ENCODE results near the gene NBAS. TPM values are rescaled to one million over a fixed set of nuclear protein-coding genes. Genes with fewer than 3 reads are reported as not detected.
A peak's percentile ranks its signal among the peaks of the same experiment; 100 is the strongest.

Gene NBAS
- total and polyA plus RNA-seq, 9 of the 15 experiments (the other 6 are each of a cell fraction or from before 2014, with no cell fraction given) = 15.3 to 94.4 (median 69.9) TPM

DNA sequence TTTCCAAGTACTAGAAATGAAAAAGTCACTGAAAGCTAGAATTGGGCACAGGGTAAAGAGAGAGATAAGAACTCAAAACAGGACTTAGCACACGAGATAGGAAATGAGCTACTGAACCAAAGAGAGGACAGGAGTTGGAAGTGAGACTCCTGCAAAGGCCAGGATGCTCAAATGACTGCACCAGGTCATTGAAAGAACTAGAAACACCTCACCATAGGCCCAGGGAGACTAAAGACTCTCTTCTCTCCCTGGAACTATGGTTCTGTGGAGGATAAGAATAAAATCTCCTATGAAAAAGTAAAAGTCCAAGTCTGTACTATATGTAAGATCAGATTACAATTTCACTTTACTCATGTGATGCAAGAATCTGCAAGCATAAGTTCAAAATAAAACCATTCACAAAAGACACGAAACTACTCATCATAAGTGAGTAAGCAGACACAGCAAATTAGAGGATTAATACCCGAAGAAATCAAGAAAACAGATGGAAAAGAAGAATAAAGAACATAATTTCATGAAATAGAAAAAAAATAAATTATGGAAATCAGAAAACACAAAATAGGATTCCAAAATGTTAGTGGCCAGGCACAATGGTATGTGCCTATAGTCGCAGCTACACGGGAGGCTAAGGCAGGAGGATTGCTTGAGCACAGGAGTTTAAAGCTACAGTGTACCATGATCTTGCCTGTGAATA, 6.5 kb downstream of the NBAS start (continued):
- TF ChIP-seq NR2C2 (CRISPR knock-in tag; IDR thresholded peaks at IDR 0.05) (no peak), NR2C2 (tag; IDR thresholded peaks at IDR 0.05) (peak; percentile 51; the same call in 1 of the 2 replicates), ATF3 (IDR thresholded peaks at IDR 0.05) (peak; percentile 93), ATF3 (CRISPR knock-in tag; conservative IDR thresholded peaks at IDR 0.05) (no peak), ZBTB5 (IDR thresholded peaks at IDR 0.05) (peak; percentile 85), C11orf30 (IDR thresholded peaks at IDR 0.05; ENCODE audit: low read depth) (peak; percentile 73), CHCHD3 (CRISPR knock-in tag; IDR thresholded peaks at IDR 0.05) (no peak), ZNF316 (IDR thresholded peaks at IDR 0.05) (peak; percentile 68; the same call in 1 of the 2 replicates), HINFP (tag; conservative IDR thresholded peaks at IDR 0.05; ENCODE audit: low read depth) (peak; percentile 81), ZNF655 (CRISPR knock-in tag; IDR thresholded peaks at IDR 0.05) (no peak), ZNF444 (CRISPR knock-in tag; IDR thresholded peaks at IDR 0.05) (no peak), POLR2H (tag; IDR thresholded peaks at IDR 0.05; ENCODE audit: low read depth) (peak; percentile 84), FOXK2 (conservative IDR thresholded peaks at IDR 0.05 in 1 of 2, IDR thresholded peaks at IDR 0.05 in 1 of 2; ENCODE audit: low read depth in 2 of 2) (0 out of 4 replicates have a peak, but pooled peaks of 1 of the 2 experiments have one; percentile 40), BRD9 (IDR thresholded peaks at IDR 0.05; ENCODE audit: low read depth, partially characterized antibody) (peak; percentile 90), L3MBTL2 (IDR thresholded peaks at IDR 0.05) (peak; percentile 48; the same call in 1 of the 2 replicates), DPF2 (IDR thresholded peaks at IDR 0.05) (peak; percentile 75), HDGF (IDR thresholded peaks at IDR 0.05) (peak; percentile 64; the same call in 1 of the 2 replicates), PHF20 (IDR thresholded peaks at IDR 0.05; ENCODE audit: partially characterized antibody) (no peak)

All from K562 (cell line).